ENCODE measurements around the gene PPP1R26.

The PPP1R26 gene

GRCh38 chr9:135522137-135522877 lies 42.7 kb downstream of the PPP1R26 start:
- no peaks in the 10 kb centered on the region for H3K9me3 ChIP-seq (ENCODE audit: insufficient read depth, low read length)
- TF ChIP-seq EZH2phosphoT487 (conservative IDR thresholded peaks at IDR 0.05; ENCODE audit: low read length) (no peak), CTCF (IDR thresholded peaks at IDR 0.05; ENCODE audit: insufficient read depth, low read length, poor library complexity, severe bottlenecking) (no peak)
- H3K4me2 ChIP-seq (ENCODE audit: low read depth, low read length, poor library complexity, severe bottlenecking), result no peak overlapping the region
- no peak overlapping the region for H3K4me3 ChIP-seq (ENCODE audit: insufficient read depth, low read length, poor library complexity, severe bottlenecking)
- H3K9me2 ChIP-seq (replicated peaks; ENCODE audit: insufficient read depth, low read length), result no peaks in the 10 kb centered on the region
- no peak overlapping the region for H2AFZ ChIP-seq (ENCODE audit: low read depth, low read length, severe bottlenecking)
- no peaks in the 10 kb centered on the region for H4K20me1 ChIP-seq (ENCODE audit: low read depth, low read length)
- no peaks in the 10 kb centered on the region for H3K36me3 ChIP-seq (ENCODE audit: low read length)
- no peaks in the 10 kb centered on the region for H3K27me3 ChIP-seq (ENCODE audit: low read length)
- no peak overlapping the region for H3K9ac ChIP-seq (ENCODE audit: low read length)
- H3K79me2 ChIP-seq (ENCODE audit: insufficient read depth, low read length), result no peaks in the 10 kb centered on the region
- no peaks in the 10 kb centered on the region for H3F3A ChIP-seq (ENCODE audit: insufficient read depth)
- H3K27ac ChIP-seq (ENCODE audit: low read depth, low read length), result no peak overlapping the region

DNA sequence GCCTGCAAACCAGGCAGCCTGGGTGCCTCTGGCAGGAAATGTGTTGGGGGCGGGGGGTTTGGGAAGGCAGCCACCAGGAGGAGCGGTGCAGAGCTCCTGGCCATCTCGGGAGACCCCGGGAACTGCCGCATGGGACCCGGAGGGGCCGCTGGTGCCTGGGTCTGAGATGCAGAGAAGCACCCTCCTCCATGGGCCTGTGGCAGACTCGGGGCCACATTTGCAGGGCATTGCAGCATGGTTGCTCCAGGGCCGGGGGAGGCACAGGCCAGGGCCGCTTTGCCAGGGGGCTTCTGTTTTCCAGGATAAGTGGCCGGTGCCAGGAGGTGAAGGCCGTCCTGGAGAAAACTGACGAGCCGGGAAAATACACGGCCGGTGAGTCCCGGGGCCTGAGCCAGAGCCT lies 43.3 kb downstream of the PPP1R26 start:
- Histone ChIP-seq H3F3A (ENCODE audit: insufficient read depth) (no peaks in the 10 kb centered on the region), H2AFZ (ENCODE audit: low read depth, low read length, severe bottlenecking) (no peak overlapping the region), H3K27me3 (ENCODE audit: low read length) (no peaks in the 10 kb centered on the region)

GRCh38 chr9:135523521-135524129 lies 44.0 kb downstream of the PPP1R26 start:
- no peaks in the 10 kb centered on the region for H3K9me3 ChIP-seq (ENCODE audit: insufficient read depth, low read length)
- H3K79me2 ChIP-seq (ENCODE audit: insufficient read depth, low read length), result no peaks in the 10 kb centered on the region
- no peak overlapping the region for H3K4me2 ChIP-seq (ENCODE audit: low read depth, low read length, poor library complexity, severe bottlenecking)
- no peaks in the 10 kb centered on the region for H3K36me3 ChIP-seq (ENCODE audit: low read length)
- H3K27me3 ChIP-seq (ENCODE audit: low read length), result no peaks in the 10 kb centered on the region; the same call in 1 of the 2 replicates
- H3K9ac ChIP-seq (ENCODE audit: low read length), result no peak overlapping the region
- H2AFZ ChIP-seq (ENCODE audit: low read depth, low read length, severe bottlenecking), result no peak overlapping the region
- TF ChIP-seq CTCF (IDR thresholded peaks at IDR 0.05; ENCODE audit: insufficient read depth, low read length, poor library complexity, severe bottlenecking), result no peak
- TF ChIP-seq EZH2phosphoT487 (conservative IDR thresholded peaks at IDR 0.05; ENCODE audit: low read length), result no peak
- no peaks in the 10 kb centered on the region for H3K9me2 ChIP-seq (replicated peaks; ENCODE audit: insufficient read depth, low read length)
- no peak overlapping the region for H3K4me3 ChIP-seq (ENCODE audit: insufficient read depth, low read length, poor library complexity, severe bottlenecking)
- no peaks in the 10 kb centered on the region for H3F3A ChIP-seq (ENCODE audit: insufficient read depth)
- no peaks in the 10 kb centered on the region for H4K20me1 ChIP-seq (ENCODE audit: low read depth, low read length)
- no peak overlapping the region for H3K27ac ChIP-seq (ENCODE audit: low read depth, low read length)

More for the DNA sequence above, 43.3 kb downstream of the PPP1R26 start:
- Histone ChIP-seq H3K9me2 (replicated peaks; ENCODE audit: insufficient read depth, low read length) (no peaks in the 10 kb centered on the region), H3K9ac (ENCODE audit: low read length) (no peak overlapping the region), H3K79me2 (ENCODE audit: insufficient read depth, low read length) (no peaks in the 10 kb centered on the region), H3K36me3 (ENCODE audit: low read length) (no peaks in the 10 kb centered on the region), H3K9me3 (ENCODE audit: insufficient read depth, low read length) (no peaks in the 10 kb centered on the region), H3K4me2 (ENCODE audit: low read depth, low read length, poor library complexity, severe bottlenecking) (no peak overlapping the region), H3K4me3 (ENCODE audit: insufficient read depth, low read length, poor library complexity, severe bottlenecking) (no peak overlapping the region), H4K20me1 (ENCODE audit: low read depth, low read length) (no peaks in the 10 kb centered on the region), H3K27ac (ENCODE audit: low read depth, low read length) (no peak overlapping the region)
- TF ChIP-seq EZH2phosphoT487 (conservative IDR thresholded peaks at IDR 0.05; ENCODE audit: low read length) (no peak), CTCF (IDR thresholded peaks at IDR 0.05; ENCODE audit: insufficient read depth, low read length, poor library complexity, severe bottlenecking) (no peak)
